ENCODE measurements around the gene AASDH.

DNA sequence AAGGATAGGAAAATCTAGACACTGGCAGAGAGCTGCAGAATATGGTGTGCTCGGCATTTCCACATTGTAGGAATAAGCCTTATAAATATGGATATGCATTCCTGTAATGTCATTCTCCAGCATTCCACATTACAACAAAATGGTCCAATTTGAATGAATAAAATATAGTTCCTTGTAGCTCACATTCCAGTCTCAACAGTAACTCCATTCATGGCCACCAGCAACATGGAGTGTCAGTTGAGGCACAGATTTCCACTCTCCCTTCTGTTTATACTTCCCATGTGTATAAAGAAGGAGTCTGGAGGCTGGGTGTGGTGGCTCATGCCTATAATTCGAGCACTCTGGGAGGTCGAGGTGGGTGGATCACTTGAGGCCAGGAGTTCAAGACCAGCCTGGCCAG, 84.5 kb downstream of the AASDH start:
- no peak for TF ChIP-seq EZH2 (IDR thresholded peaks at IDR 0.05; ENCODE audit: low read depth)
- TF ChIP-seq, protein P1, sequence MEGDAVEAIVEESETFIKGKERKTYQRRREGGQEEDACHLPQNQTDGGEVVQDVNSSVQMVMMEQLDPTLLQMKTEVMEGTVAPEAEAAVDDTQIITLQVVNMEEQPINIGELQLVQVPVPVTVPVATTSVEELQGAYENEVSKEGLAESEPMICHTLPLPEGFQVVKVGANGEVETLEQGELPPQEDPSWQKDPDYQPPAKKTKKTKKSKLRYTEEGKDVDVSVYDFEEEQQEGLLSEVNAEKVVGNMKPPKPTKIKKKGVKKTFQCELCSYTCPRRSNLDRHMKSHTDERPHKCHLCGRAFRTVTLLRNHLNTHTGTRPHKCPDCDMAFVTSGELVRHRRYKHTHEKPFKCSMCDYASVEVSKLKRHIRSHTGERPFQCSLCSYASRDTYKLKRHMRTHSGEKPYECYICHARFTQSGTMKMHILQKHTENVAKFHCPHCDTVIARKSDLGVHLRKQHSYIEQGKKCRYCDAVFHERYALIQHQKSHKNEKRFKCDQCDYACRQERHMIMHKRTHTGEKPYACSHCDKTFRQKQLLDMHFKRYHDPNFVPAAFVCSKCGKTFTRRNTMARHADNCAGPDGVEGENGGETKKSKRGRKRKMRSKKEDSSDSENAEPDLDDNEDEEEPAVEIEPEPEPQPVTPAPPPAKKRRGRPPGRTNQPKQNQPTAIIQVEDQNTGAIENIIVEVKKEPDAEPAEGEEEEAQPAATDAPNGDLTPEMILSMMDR (conservative IDR thresholded peaks at IDR 0.05): no peak
